HEK293 (cell line): ENCODE results near the gene ADGRF1.

Experiments
- BCL6B ChIP-seq: fragments of 450-650 bp; formaldehyde crosslinking; IDR thresholded peaks from 2 replicates; pipeline ENCODE4 v1.5.1; 2017; ENCODE audit warnings: missing biosample characterization, missing genetic modification characterization
- CTCF ChIP-seq: fragments of 450-650 bp; formaldehyde crosslinking; IDR thresholded peaks from 2 replicates; pipeline ENCODE4 v1.5.1; 2016; ENCODE audit warnings: missing biosample characterization, missing genetic modification characterization
- GLIS2 ChIP-seq: fragments of 450-650 bp; formaldehyde crosslinking; IDR thresholded peaks from 2 replicates; pipeline ENCODE4 v1.5.1; 2016; ENCODE audit warnings: missing biosample characterization, missing genetic modification characterization
- KLF1 ChIP-seq: fragments of 450-650 bp; formaldehyde crosslinking; IDR thresholded peaks from 2 replicates; pipeline ENCODE4 v1.5.1; 2016; ENCODE audit warnings: missing biosample characterization, missing genetic modification characterization
- KLF17 ChIP-seq: fragments of 450-650 bp; formaldehyde crosslinking; IDR thresholded peaks from 2 replicates; pipeline ENCODE4 v1.5.1; 2016; ENCODE audit warnings: missing biosample characterization, missing genetic modification characterization
- OVOL3 ChIP-seq: fragments of 450-650 bp; formaldehyde crosslinking; IDR thresholded peaks from 2 replicates; pipeline ENCODE4 v1.5.1; 2016; ENCODE audit warnings: missing biosample characterization, missing genetic modification characterization
- PRDM1 ChIP-seq: fragments of 450-650 bp; formaldehyde crosslinking; IDR thresholded peaks from 2 replicates; pipeline ENCODE4; 2016; ENCODE audit warnings: missing biosample characterization, missing genetic modification characterization
- ZBTB26 ChIP-seq: fragments of 450-650 bp; formaldehyde crosslinking; optimal IDR thresholded peaks from 2 replicates; pipeline ENCODE3; 2016; ENCODE audit warnings: missing biosample characterization, mild to moderate bottlenecking, missing genetic modification characterization
- ZIC2 ChIP-seq: fragments of 450-650 bp; formaldehyde crosslinking; IDR thresholded peaks from 2 replicates; pipeline ENCODE4 v1.5.1; 2016; ENCODE audit warnings: missing biosample characterization, missing genetic modification characterization
- ZNF114 ChIP-seq: fragments of 450-650 bp; formaldehyde crosslinking; IDR thresholded peaks from 2 replicates; pipeline ENCODE4 v1.5.0; 2017; ENCODE audit warnings: missing biosample characterization, missing genetic modification characterization
- ZNF132 ChIP-seq: fragments of 450-650 bp; formaldehyde crosslinking; IDR thresholded peaks from 2 replicates; pipeline ENCODE4 v1.5.1; 2017; ENCODE audit warnings: missing biosample characterization, missing genetic modification characterization, borderline replicate concordance
- ZNF157 ChIP-seq: fragments of 450-650 bp; formaldehyde crosslinking; IDR thresholded peaks from 2 replicates; pipeline ENCODE4 v1.5.1; 2016; ENCODE audit warnings: missing biosample characterization, missing genetic modification characterization
- ZNF169 ChIP-seq: fragments of 450-650 bp; formaldehyde crosslinking; IDR thresholded peaks from 2 replicates; pipeline ENCODE4 v1.5.1; 2016; ENCODE audit warnings: missing biosample characterization, missing genetic modification characterization
- ZNF354C ChIP-seq: fragments of 450-650 bp; formaldehyde crosslinking; IDR thresholded peaks from 2 replicates; pipeline ENCODE4 v1.5.1; 2016; ENCODE audit warnings: missing biosample characterization, missing genetic modification characterization, low read depth, borderline replicate concordance
- ZNF37A ChIP-seq: fragments of 450-650 bp; IDR thresholded peaks from 2 replicates; pipeline ENCODE4 v1.5.1; 2018; ENCODE audit warnings: missing biosample characterization, missing genetic modification characterization
- ZNF549 ChIP-seq: fragments of 450-650 bp; IDR thresholded peaks from 2 replicates; pipeline ENCODE4 v1.5.1; 2018; ENCODE audit warnings: missing biosample characterization, missing genetic modification characterization, mild to moderate bottlenecking, inconsistent platforms, moderate library complexity
- ZNF585B ChIP-seq: fragments of 450-650 bp; formaldehyde crosslinking; IDR thresholded peaks from 2 replicates; pipeline ENCODE4 v1.5.1; 2016; ENCODE audit warnings: missing biosample characterization, missing genetic modification characterization
- ZNF629 ChIP-seq: fragments of 450-650 bp; formaldehyde crosslinking; IDR thresholded peaks from 2 replicates; pipeline ENCODE4 v1.5.1; 2017; ENCODE audit warnings: missing biosample characterization, missing genetic modification characterization
- ZNF704 ChIP-seq: fragments of 450-650 bp; formaldehyde crosslinking; IDR thresholded peaks from 2 replicates; pipeline ENCODE4 v1.5.1; 2016; ENCODE audit warnings: missing biosample characterization, missing genetic modification characterization
- ZNF76 ChIP-seq: fragments of 450-650 bp; formaldehyde crosslinking; IDR thresholded peaks from 2 replicates; pipeline ENCODE4; 2016; ENCODE audit warnings: low read depth, missing biosample characterization, missing genetic modification characterization, borderline replicate concordance
- ZNF837 ChIP-seq: fragments of 450-650 bp; formaldehyde crosslinking; IDR thresholded peaks from 2 replicates; pipeline ENCODE4 v1.5.1; 2016; ENCODE audit warnings: missing biosample characterization, missing genetic modification characterization
- ZSCAN18 ChIP-seq: fragments of 450-650 bp; formaldehyde crosslinking; IDR thresholded peaks from 2 replicates; pipeline ENCODE4 v1.5.1; 2016; ENCODE audit warnings: missing biosample characterization, missing genetic modification characterization

The ADGRF1 gene

GRCh38 chr6:47083586-47084047, 41.5 kb upstream of the ADGRF1 start (continued):
- TF ChIP-seq ZBTB26 (tag by site-specific recombination), result no peak
- no peak for TF ChIP-seq ZNF76 (tag by site-specific recombination)
- no peak for TF ChIP-seq ZNF157 (tag by site-specific recombination)
- TF ChIP-seq ZIC2 (tag by site-specific recombination), result 0 out of 2 replicates have a peak, but pooled peaks have one; percentile 11
- no peak for TF ChIP-seq GLIS2 (tag by site-specific recombination)
- no peak for TF ChIP-seq ZNF704 (tag by site-specific recombination)
- no peak for TF ChIP-seq ZNF549
- TF ChIP-seq OVOL3 (tag by site-specific recombination), result no peak
- no peak for TF ChIP-seq ZSCAN18
- no peak for TF ChIP-seq BCL6B
- no peak for TF ChIP-seq ZNF114 (tag by site-specific recombination)
- no peak for TF ChIP-seq PRDM1 (tag by site-specific recombination)
- TF ChIP-seq ZNF169 (tag by site-specific recombination), result no peak
- no peak for TF ChIP-seq ZNF132 (tag by site-specific recombination)
- no peak for TF ChIP-seq CTCF (tag by site-specific recombination)
- no peak for TF ChIP-seq ZNF837
- no peak for TF ChIP-seq ZNF37A (tag by site-specific recombination)
- TF ChIP-seq KLF1 (tag by site-specific recombination), result no peak
- no peak for TF ChIP-seq KLF17
- peak; percentile 48 for TF ChIP-seq ZNF629
- no peak for TF ChIP-seq ZNF354C (tag by site-specific recombination)
- no peak for TF ChIP-seq ZNF585B (tag by site-specific recombination)
